GM23338 (cell line): ENCODE measurements around the gene ERC2. TPM values are rescaled to one million over a fixed set of nuclear protein-coding genes. Genes with fewer than 3 reads are reported as not detected.

ENCODE experiments used
- ATAC-seq: fragments of 200-7000 bp; cut with Tn5 transposase; 3 replicates; pipeline ENCODE4 v1.9.1; 2020
- DNase-seq: peaks from one replicate; pipeline ENCODE4 v3.0.0-alpha.2; 2015; ENCODE audit warnings: low spot score
- H2AFZ ChIP-seq: fragments of 200-600 bp; sonication (generic); 2 replicates; pipeline ENCODE4 v1.8.0; 2016; ENCODE audit warnings: antibody characterized with exemption, mild to moderate bottlenecking, moderate library complexity
- H3F3A ChIP-seq: fragments of 200-600 bp; sonication (generic); replicated peaks from 2 replicates; pipeline ENCODE4 v1.8.0; 2017; ENCODE audit warnings: antibody characterized with exemption, mixed run types, low read depth
- H3K27ac ChIP-seq: fragments of 200-600 bp; sonication (generic); 2 replicates; pipeline ENCODE4 v1.6.1; 2016; ENCODE audit warnings: low read depth
- H3K27me3 ChIP-seq: fragments of 200-600 bp; sonication (generic); 2 replicates; pipeline ENCODE4 v1.8.0; 2016; ENCODE audit warnings: mild to moderate bottlenecking, mixed run types, moderate library complexity; ENCODE audit not compliant: insufficient read depth
- H3K36me3 ChIP-seq: fragments of 200-600 bp; sonication (generic); 2 replicates; pipeline ENCODE4 v1.8.0; 2016; ENCODE audit warnings: mild to moderate bottlenecking; ENCODE audit not compliant: insufficient read depth
- H3K4me1 ChIP-seq: fragments of 200-600 bp; sonication (generic); 2 replicates; pipeline ENCODE4 v1.8.0; 2016; ENCODE audit warnings: mild to moderate bottlenecking, moderate library complexity; ENCODE audit not compliant: insufficient read depth
- H3K4me2 ChIP-seq: fragments of 200-600 bp; sonication (generic); 2 replicates; pipeline ENCODE4 v1.7.1; 2017; ENCODE audit warnings: mixed run types
- H3K4me3 ChIP-seq: fragments of 200-600 bp; sonication (generic); 2 replicates; pipeline ENCODE4 v1.6.1; 2016; ENCODE audit warnings: mixed run types
- H3K79me2 ChIP-seq: fragments of 200-600 bp; sonication (generic); replicated peaks from 2 replicates; pipeline ENCODE4 v1.8.0; 2017; ENCODE audit warnings: mild to moderate bottlenecking; ENCODE audit not compliant: insufficient read depth
- H3K9me2 ChIP-seq: fragments of 200-600 bp; sonication (generic); 2 replicates; pipeline ENCODE4 v1.8.0; 2017; ENCODE audit not compliant: insufficient read depth
- H4K20me1 ChIP-seq: fragments of 200-600 bp; sonication (generic); replicated peaks from 2 replicates; pipeline ENCODE4 v1.8.0; 2017; ENCODE audit warnings: mild to moderate bottlenecking; ENCODE audit not compliant: insufficient read depth
- H3K27ac Mint-ChIP-seq: 2 replicates; pipeline ENCODE4 v1.8.0; 2020; ENCODE audit warnings: inconsistent platforms, mild to moderate bottlenecking, moderate library complexity, mixed read lengths
- H3K27me3 Mint-ChIP-seq: 3 replicates; pipeline ENCODE4 v1.8.0; 2022; ENCODE audit warnings: low read depth, mild to moderate bottlenecking, moderate library complexity, mixed read lengths, inconsistent platforms; ENCODE audit not compliant: insufficient read depth, poor library complexity
- H3K36me3 Mint-ChIP-seq: 3 replicates; pipeline ENCODE4 v1.8.0; 2021; ENCODE audit warnings: low read depth, mild to moderate bottlenecking, inconsistent platforms, moderate library complexity, mixed read lengths
- H3K4me1 Mint-ChIP-seq: 3 replicates; pipeline ENCODE4 v1.8.0; 2020; ENCODE audit warnings: mild to moderate bottlenecking, inconsistent platforms, mixed read lengths
- H3K4me3 Mint-ChIP-seq: 3 replicates; pipeline ENCODE4 v1.8.0; 2021; ENCODE audit warnings: moderate library complexity, mild to moderate bottlenecking, inconsistent platforms, mixed read lengths
- H3K9me3 Mint-ChIP-seq: 3 replicates; pipeline ENCODE4 v1.8.0; 2020; ENCODE audit warnings: moderate library complexity, mild to moderate bottlenecking, inconsistent platforms, mixed read lengths
- EZH2phosphoT487 ChIP-seq: fragments of 200-600 bp; sonication (generic); IDR thresholded peaks from one replicate; pipeline ENCODE4 v1.8.1; 2018; ENCODE audit warnings: antibody characterized with exemption; ENCODE audit not compliant: unreplicated experiment
- NANOG ChIP-seq: IDR thresholded peaks from 2 replicates; pipeline ENCODE4 v1.6.1; 2016; ENCODE audit warnings: antibody characterized with exemption, borderline replicate concordance
- POLR2AphosphoS5 ChIP-seq: IDR thresholded peaks from 2 replicates; pipeline ENCODE4 v1.6.1; 2016; ENCODE audit warnings: antibody characterized with exemption, low read depth
- STAT1 ChIP-seq: IDR thresholded peaks from one replicate; pipeline ENCODE4 v1.6.1; 2016; ENCODE audit warnings: antibody characterized with exemption; ENCODE audit not compliant: unreplicated experiment
- polyA plus RNA-seq: library from polyadenylated mRNA; unstranded; fragments of >200 nt; fragmentation: Nextera tagmentation; extraction: Ambion mirVana; gene quantifications from 2 replicates; pipeline ENCODE4 v1.2.1, GENCODE V29; 2016
- total RNA-seq: library from RNA; depleted of rRNA; stranded (reverse); fragments of >200 nt; shearing (Covaris generic); gene quantifications from 2 replicates; pipeline ENCODE4 v1.2.3, GENCODE V29; 2014
- TF ChIP-seq, protein P1 (sequence below): IDR thresholded peaks from 2 replicates; pipeline ENCODE4 v1.6.1; 2016; ENCODE audit warnings: antibody characterized with exemption
- TF ChIP-seq, protein P2 (sequence below): fragments of 250-450 bp; sonication (Bioruptor Pico); IDR thresholded peaks from 2 replicates; pipeline ENCODE4 v1.5.0; 2020; ENCODE audit warnings: mild to moderate bottlenecking, moderate library complexity
- TF ChIP-seq, protein P3 (sequence below), 2 experiments: fragments of 200-600 bp in 1 of 2; sonication (generic) in 1 of 2; conservative IDR thresholded peaks; 2 replicates each; pipeline versions ENCODE4 v1.5.1 to v1.6.1; 2016 to 2017; ENCODE audit warnings: antibody characterized with exemption in 2 of 2, low read depth in 2 of 2, mild to moderate bottlenecking in 2 of 2, moderate library complexity in 1 of 2

The ERC2 gene
- total and polyA plus RNA-seq, 2 experiments from 2014 or later, result 11.8 to 13.7 TPM

DNA sequence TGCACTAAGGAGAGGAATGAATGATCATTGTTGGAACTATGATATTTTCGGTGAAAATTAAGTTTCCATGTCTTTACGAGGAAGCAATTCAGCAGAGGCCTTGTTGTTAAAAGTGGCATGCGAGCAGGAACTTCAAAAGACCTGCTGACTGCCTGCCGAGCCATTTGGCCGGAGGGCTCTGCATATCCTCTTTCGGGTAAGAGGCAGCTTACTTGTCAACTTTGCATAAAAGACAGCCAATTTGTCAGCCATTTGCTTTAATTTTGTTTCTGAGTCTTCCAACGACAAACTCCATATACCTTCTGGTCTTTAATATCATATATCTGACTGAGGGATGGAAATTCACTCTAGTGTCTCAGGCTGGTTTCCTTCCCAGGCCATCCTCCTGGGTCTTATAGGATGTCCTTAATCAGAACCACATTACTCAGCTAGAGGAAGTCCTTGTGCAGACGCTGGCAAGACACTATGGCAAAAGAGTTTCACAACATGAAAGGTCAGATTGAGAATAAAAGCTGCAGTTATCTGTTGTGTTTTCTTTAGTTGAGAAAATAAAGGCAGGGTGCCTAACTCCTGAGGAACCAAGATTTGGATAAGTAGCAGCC is 852.5 kb downstream of the ERC2 start:
- Histone ChIP-seq H3K27ac (peak overlapping the region; percentile 56), H3K79me2 (no peaks in the 10 kb centered on the region), H3K9me2 (peaks cover 13% of the 10 kb centered on the region), H3K4me1 (peaks cover 39% of the 10 kb centered on the region), H3K4me3 (peak overlapping the region; percentile 32), H4K20me1 (no peaks in the 10 kb centered on the region), H2AFZ (no peak overlapping the region), H3K27me3 (no peaks in the 10 kb centered on the region), H3K36me3 (no peaks in the 10 kb centered on the region), H3F3A (no peaks in the 10 kb centered on the region), H3K4me2 (peak overlapping the region; percentile 66)
- peaks cover 3% of the 10 kb centered on the region for H3K27me3 Mint-ChIP-seq
- ATAC-seq (peak; percentile 87), DNase-seq (peak; percentile 76)
- peaks cover 49% of the 10 kb centered on the region for H3K4me1 Mint-ChIP-seq
- no peaks in the 10 kb centered on the region for H3K36me3 Mint-ChIP-seq
- peak overlapping the region; percentile 97 for H3K27ac Mint-ChIP-seq
- H3K9me3 Mint-ChIP-seq, result no peaks in the 10 kb centered on the region
- peak overlapping the region; percentile 27; the same call in 1 of the 3 replicates for H3K4me3 Mint-ChIP-seq
- no peak for TF ChIP-seq STAT1
- TF ChIP-seq, protein P1, sequence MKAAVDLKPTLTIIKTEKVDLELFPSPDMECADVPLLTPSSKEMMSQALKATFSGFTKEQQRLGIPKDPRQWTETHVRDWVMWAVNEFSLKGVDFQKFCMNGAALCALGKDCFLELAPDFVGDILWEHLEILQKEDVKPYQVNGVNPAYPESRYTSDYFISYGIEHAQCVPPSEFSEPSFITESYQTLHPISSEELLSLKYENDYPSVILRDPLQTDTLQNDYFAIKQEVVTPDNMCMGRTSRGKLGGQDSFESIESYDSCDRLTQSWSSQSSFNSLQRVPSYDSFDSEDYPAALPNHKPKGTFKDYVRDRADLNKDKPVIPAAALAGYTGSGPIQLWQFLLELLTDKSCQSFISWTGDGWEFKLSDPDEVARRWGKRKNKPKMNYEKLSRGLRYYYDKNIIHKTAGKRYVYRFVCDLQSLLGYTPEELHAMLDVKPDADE, result 0 out of 2 replicates have a peak, but pooled peaks have one; percentile 24
- TF ChIP-seq, protein P2, sequence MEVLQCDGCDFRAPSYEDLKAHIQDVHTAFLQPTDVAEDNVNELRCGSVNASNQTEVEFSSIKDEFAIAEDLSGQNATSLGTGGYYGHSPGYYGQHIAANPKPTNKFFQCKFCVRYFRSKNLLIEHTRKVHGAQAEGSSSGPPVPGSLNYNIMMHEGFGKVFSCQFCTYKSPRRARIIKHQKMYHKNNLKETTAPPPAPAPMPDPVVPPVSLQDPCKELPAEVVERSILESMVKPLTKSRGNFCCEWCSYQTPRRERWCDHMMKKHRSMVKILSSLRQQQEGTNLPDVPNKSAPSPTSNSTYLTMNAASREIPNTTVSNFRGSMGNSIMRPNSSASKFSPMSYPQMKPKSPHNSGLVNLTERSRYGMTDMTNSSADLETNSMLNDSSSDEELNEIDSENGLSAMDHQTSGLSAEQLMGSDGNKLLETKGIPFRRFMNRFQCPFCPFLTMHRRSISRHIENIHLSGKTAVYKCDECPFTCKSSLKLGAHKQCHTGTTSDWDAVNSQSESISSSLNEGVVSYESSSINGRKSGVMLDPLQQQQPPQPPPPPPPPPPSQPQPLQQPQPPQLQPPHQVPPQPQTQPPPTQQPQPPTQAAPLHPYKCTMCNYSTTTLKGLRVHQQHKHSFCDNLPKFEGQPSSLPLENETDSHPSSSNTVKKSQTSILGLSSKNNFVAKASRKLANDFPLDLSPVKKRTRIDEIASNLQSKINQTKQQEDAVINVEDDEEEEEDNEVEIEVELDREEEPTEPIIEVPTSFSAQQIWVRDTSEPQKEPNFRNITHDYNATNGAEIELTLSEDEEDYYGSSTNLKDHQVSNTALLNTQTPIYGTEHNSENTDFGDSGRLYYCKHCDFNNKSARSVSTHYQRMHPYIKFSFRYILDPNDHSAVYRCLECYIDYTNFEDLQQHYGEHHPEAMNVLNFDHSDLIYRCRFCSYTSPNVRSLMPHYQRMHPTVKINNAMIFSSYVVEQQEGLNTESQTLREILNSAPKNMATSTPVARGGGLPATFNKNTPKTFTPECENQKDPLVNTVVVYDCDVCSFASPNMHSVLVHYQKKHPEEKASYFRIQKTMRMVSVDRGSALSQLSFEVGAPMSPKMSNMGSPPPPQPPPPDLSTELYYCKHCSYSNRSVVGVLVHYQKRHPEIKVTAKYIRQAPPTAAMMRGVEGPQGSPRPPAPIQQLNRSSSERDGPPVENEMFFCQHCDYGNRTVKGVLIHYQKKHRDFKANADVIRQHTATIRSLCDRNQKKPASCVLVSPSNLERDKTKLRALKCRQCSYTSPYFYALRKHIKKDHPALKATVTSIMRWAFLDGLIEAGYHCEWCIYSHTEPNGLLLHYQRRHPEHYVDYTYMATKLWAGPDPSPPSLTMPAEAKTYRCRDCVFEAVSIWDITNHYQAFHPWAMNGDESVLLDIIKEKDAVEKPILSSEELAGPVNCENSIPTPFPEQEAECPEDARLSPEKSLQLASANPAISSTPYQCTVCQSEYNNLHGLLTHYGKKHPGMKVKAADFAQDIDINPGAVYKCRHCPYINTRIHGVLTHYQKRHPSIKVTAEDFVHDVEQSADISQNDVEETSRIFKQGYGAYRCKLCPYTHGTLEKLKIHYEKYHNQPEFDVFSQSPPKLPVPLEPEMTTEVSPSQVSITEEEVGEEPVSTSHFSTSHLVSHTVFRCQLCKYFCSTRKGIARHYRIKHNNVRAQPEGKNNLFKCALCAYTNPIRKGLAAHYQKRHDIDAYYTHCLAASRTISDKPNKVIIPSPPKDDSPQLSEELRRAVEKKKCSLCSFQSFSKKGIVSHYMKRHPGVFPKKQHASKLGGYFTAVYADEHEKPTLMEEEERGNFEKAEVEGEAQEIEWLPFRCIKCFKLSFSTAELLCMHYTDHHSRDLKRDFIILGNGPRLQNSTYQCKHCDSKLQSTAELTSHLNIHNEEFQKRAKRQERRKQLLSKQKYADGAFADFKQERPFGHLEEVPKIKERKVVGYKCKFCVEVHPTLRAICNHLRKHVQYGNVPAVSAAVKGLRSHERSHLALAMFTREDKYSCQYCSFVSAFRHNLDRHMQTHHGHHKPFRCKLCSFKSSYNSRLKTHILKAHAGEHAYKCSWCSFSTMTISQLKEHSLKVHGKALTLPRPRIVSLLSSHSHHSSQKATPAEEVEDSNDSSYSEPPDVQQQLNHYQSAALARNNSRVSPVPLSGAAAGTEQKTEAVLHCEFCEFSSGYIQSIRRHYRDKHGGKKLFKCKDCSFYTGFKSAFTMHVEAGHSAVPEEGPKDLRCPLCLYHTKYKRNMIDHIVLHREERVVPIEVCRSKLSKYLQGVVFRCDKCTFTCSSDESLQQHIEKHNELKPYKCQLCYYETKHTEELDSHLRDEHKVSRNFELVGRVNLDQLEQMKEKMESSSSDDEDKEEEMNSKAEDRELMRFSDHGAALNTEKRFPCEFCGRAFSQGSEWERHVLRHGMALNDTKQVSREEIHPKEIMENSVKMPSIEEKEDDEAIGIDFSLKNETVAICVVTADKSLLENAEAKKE (CRISPR knock-in tag), result no peak
- TF ChIP-seq, protein P3, sequence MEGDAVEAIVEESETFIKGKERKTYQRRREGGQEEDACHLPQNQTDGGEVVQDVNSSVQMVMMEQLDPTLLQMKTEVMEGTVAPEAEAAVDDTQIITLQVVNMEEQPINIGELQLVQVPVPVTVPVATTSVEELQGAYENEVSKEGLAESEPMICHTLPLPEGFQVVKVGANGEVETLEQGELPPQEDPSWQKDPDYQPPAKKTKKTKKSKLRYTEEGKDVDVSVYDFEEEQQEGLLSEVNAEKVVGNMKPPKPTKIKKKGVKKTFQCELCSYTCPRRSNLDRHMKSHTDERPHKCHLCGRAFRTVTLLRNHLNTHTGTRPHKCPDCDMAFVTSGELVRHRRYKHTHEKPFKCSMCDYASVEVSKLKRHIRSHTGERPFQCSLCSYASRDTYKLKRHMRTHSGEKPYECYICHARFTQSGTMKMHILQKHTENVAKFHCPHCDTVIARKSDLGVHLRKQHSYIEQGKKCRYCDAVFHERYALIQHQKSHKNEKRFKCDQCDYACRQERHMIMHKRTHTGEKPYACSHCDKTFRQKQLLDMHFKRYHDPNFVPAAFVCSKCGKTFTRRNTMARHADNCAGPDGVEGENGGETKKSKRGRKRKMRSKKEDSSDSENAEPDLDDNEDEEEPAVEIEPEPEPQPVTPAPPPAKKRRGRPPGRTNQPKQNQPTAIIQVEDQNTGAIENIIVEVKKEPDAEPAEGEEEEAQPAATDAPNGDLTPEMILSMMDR (conservative IDR thresholded peaks at IDR 0.05; ENCODE audit: low read depth in 2 of 2), result no peak
- TF ChIP-seq POLR2AphosphoS5, result no peak
- no peak for TF ChIP-seq EZH2phosphoT487
- peak; percentile 33; the same call in 1 of the 2 replicates for TF ChIP-seq NANOG
